HL-60/S4 treated with phorbol 12-myristate 13-acetate at 8.2 ng/mL for 4 days and 3 days (cell line): ENCODE measurements around the gene MAZ.
"Not testable (repeated sequence)": the region's sequence is repeated elsewhere in the genome, so short reads cannot be mapped to it uniquely, and the experiment has no call there.

Source experiments
- in situ Hi-C: fragments of 300-500 bp; cut with MboI; formaldehyde crosslinking; loops from 2 replicates; pipeline ENCODE4 v1.15.0; 2022; ENCODE audit warnings: low sequenced_read_pairs

The MAZ gene

GRCh38 chr16:29821643-29822115 is 15.3 kb downstream of the MAZ start:
- in situ Hi-C loops: no loop called here

- in situ Hi-C loops: no loop called here
These were observed 18.3 kb downstream of the MAZ start for GRCh38 chr16:29824589-29825144.

GRCh38 chr16:29825145-29826044 is 19.1 kb downstream of the MAZ start:
- in situ Hi-C loops: no loop called here

- in situ Hi-C loops: no loop called here
These were observed 20.0 kb downstream of the MAZ start for GRCh38 chr16:29826342-29826695.

- in situ Hi-C loops: no loop called here
These were observed 24.4 kb downstream of the MAZ start for GRCh38 chr16:29830774-29831173.

GRCh38 chr16:29831490-29831889 is 25.2 kb downstream of the MAZ start:
- in situ Hi-C loops: no loop called here

- in situ Hi-C loops: not testable (repeated sequence)
These were observed 26.9 kb downstream of the MAZ start for GRCh38 chr16:29833219-29833618.

- in situ Hi-C loops: no loop called here
These were observed 27.8 kb downstream of the MAZ start for GRCh38 chr16:29834079-29834478.

- in situ Hi-C loops: no loop called here
These were observed 29.6 kb downstream of the MAZ start for GRCh38 chr16:29835926-29836325.

- in situ Hi-C loops: no loop called here
These were observed 30.3 kb downstream of the MAZ start for GRCh38 chr16:29836623-29837022.

- in situ Hi-C loops: no loop called here
These were observed 31.5 kb downstream of the MAZ start for GRCh38 chr16:29837841-29838240.

- in situ Hi-C loops: no loop called here
These were observed 33.5 kb downstream of the MAZ start for GRCh38 chr16:29839822-29840221.

GRCh38 chr16:29840240-29840639 is 33.9 kb downstream of the MAZ start:
- in situ Hi-C loops: no loop called here

GRCh38 chr16:29841631-29842030 is 35.3 kb downstream of the MAZ start:
- in situ Hi-C loops: no loop called here

- in situ Hi-C loops: no loop called here
These were observed 36.5 kb downstream of the MAZ start for GRCh38 chr16:29842732-29843346.

- in situ Hi-C loops: no loop called here
These were observed 37.6 kb downstream of the MAZ start for GRCh38 chr16:29843931-29844330.

- in situ Hi-C loops: no loop called here
These were observed 38.4 kb downstream of the MAZ start for GRCh38 chr16:29844575-29845331.

GRCh38 chr16:29845656-29846055 is 39.3 kb downstream of the MAZ start:
- in situ Hi-C loops: no loop called here

- in situ Hi-C loops: no loop called here
These were observed 42.3 kb downstream of the MAZ start for GRCh38 chr16:29848420-29849297.

- in situ Hi-C loops: no loop called here
These were observed 43.2 kb downstream of the MAZ start for GRCh38 chr16:29849505-29849904.
